ENCODE data around the gene ADPRHL1.

- TF ChIP-seq CTCF (IDR thresholded peaks at IDR 0.05; ENCODE audit: insufficient read depth, low read depth, low read length) (no peak), EZH2 (IDR thresholded peaks at IDR 0.05; ENCODE audit: insufficient read depth, low read length) (no peak)
These were observed 32.3 kb downstream of the ADPRHL1 start for GRCh38 chr13:113420833-113421600.
